Measurements from ENCODE around the gene ASB4.
"Not testable (repeated sequence)": the region's sequence is repeated elsewhere in the genome, so short reads cannot be mapped to it uniquely, and the experiment has no call there.

The ASB4 gene

DNA sequence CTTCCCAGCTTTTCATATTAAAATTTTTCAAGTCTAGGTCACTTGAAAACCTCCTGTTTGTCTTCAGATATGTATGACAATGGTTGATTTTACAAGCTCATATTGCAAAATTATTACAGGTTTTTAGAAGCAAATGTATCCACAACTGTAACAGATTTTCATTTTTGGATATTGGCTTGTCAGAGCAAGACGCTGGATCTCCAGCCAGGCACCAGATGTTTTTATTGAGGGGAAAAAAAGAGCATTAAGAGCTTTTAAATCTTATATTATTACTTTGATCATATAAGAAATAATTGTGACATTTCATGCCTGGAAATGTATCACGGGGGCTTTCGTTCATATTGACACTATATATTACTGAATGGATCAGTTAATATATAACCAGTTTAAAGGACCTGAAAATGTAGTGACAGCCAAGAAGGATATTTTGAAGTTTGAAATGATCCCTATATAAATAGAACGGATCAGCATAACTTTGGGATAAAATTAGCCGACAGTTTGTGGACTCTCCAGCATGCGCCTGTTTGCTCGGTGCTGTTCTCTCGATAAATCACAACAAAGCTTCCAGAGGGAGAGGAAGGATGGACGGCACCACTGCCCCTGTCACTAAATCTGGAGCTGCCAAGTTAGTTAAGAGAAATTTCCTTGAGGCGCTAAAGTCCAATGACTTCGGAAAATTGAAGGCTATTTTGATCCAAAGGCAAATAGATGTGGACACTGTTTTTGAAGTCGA, at the start of gene ASB4:
Gene ASB4, plus strand, starts transcription at position 553 of the 733 bp plus-strand sequence. Its CDS starts 29 bp downstream, at position 582.
- H3K9me3 Mint-ChIP-seq: no peaks in the 10 kb centered on the region
- H3K36me3 Mint-ChIP-seq (ENCODE audit: low read depth): no peaks in the 10 kb centered on the region
- H3K4me3 Mint-ChIP-seq: no peak within 1 kb of the TSS
- no peak within 1 kb of the TSS for H3K27ac Mint-ChIP-seq
- H3K4me1 Mint-ChIP-seq (ENCODE audit: low read depth): no peaks in the 10 kb centered on the region
- H3K27me3 Mint-ChIP-seq (ENCODE audit: low read depth): peaks cover 14% of the 10 kb centered on the region
- DNase-seq (ENCODE audit: low spot score): no peak

DNA sequence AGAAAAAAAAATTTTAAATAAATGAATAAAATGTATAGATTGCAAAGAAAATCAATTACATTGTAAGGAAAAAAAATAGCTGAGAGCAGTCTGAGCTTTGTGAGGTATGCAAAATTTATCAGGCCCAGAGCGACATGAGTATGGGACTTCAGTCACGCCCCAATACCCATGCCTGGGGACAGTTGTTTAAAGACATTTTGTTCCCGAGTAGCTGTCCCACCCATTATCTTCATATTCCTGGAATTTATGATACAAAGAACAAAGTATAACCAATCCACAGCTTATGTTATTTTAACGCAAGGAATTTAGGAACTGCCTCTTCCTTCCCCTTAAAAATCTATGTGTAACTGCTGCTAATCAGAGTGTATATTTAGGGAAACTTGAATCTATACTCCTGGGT, 49.3 kb upstream of the ASB4 start:
- no peak overlapping the region for H3K27ac Mint-ChIP-seq
- H3K9me3 Mint-ChIP-seq: no peaks in the 10 kb centered on the region
- H3K27me3 Mint-ChIP-seq (ENCODE audit: low read depth): peaks cover 12% of the 10 kb centered on the region
- no peak for DNase-seq (ENCODE audit: low spot score)
- peaks cover 12% of the 10 kb centered on the region for H3K4me1 Mint-ChIP-seq (ENCODE audit: low read depth)
- H3K36me3 Mint-ChIP-seq (ENCODE audit: low read depth): peaks cover 1% of the 10 kb centered on the region
- H3K4me3 Mint-ChIP-seq: no peak overlapping the region

DNA sequence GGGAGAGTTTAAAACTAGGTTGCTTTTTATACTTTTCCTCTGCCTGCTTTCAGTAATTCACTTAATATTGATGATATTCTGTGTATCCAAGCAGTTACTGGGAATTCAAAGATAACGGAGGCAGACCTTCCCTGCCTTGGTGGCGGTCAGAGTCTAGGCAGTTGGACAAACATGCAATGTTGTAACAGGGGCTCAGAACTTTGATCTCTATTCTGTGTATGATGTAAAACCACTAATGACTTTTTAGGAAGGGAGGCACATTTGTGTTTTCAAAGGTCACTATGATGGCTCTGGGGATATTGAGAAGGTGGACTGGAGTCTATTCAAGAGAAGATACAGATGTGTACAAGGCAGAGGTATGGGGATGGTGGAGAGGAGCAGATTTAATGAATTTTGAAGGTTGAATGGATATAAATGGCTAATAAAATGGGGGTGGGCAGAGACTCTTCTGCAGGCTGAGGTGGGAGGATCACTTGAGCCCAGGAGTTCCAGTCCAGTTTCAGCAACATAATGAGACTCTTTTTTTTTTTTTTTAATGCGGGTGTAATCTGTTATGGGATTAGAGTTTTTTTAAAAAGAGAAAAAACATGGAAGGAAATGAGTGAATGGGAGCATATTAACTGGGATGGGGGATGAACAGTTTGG, 45.2 kb upstream of the ASB4 start:
- Mint-ChIP-seq H3K4me1 (ENCODE audit: low read depth) (no peaks in the 10 kb centered on the region), H3K9me3 (no peaks in the 10 kb centered on the region), H3K27ac (no peak overlapping the region), H3K4me3 (no peak overlapping the region), H3K36me3 (ENCODE audit: low read depth) (no peaks in the 10 kb centered on the region), H3K27me3 (ENCODE audit: low read depth) (peaks cover 10% of the 10 kb centered on the region)
- DNase-seq (ENCODE audit: low spot score): no peak

DNA sequence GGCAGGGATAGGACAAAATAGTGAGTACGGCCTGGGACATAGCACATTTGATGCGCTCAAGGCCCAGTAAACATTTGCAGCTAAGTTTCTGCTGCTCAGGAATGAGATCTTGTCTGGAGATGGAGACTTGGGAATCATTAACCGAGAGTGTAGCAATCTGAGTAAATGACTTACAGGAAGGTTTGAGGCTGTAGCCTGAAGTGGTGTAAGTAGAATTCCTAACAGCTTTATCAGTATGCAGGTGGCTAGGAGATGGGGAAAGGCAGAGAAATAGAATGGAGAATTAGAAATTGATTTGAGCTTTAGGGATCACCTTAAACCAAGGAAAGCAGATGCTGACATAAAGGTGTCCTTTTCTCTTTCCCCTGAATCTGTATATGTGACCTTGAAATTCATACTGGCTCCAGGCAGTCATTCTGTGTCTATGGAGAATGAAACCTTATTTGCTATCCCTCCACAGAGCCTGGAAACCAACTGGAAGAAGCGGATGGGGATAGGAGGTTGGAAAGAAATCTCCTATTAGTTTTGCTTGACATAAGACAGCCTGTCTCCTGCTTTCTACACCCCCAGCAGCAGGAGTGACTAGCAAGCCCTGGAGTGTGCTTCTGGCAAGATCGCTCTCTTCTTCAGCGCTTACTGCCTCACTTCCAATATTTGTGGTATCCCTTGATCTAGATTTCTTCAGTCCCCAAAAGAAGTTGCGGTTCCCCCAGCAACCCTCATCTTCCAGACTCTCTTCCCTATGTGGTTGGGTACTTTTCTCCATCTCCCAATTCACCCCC, 44.5 kb upstream of the ASB4 start:
- no peak for DNase-seq (ENCODE audit: low spot score)
- H3K9me3 Mint-ChIP-seq: no peaks in the 10 kb centered on the region
- H3K4me3 Mint-ChIP-seq: no peak overlapping the region
- H3K27ac Mint-ChIP-seq: no peak overlapping the region
- H3K27me3 Mint-ChIP-seq (ENCODE audit: low read depth): peaks cover 10% of the 10 kb centered on the region
- no peaks in the 10 kb centered on the region for H3K4me1 Mint-ChIP-seq (ENCODE audit: low read depth)
- H3K36me3 Mint-ChIP-seq (ENCODE audit: low read depth): no peaks in the 10 kb centered on the region

DNA sequence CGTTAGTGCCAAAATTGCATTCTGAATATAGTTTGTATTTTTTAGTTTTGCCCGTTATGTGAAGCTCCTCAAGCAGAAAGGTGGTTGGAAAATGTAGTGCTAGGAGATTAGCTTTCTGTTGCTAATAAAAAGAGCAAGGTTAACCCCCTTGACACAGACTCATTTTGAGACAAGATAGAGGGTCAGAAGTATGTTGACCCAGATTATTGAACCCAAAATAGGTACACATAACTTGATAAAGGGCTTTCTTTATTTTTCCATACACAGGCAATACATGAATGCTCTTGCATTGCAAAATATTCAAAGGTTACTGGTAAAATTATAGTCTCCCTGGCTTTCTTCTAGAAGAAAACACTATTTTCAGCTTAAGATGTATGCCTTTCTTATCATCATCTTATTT, 40.9 kb upstream of the ASB4 start:
- Mint-ChIP-seq H3K4me1 (ENCODE audit: low read depth) (no peaks in the 10 kb centered on the region), H3K27me3 (ENCODE audit: low read depth) (peaks cover 7% of the 10 kb centered on the region), H3K9me3 (no peaks in the 10 kb centered on the region), H3K4me3 (no peak overlapping the region), H3K36me3 (ENCODE audit: low read depth) (no peaks in the 10 kb centered on the region), H3K27ac (no peak overlapping the region)
- DNase-seq (ENCODE audit: low spot score): no peak

- H3K27ac Mint-ChIP-seq: no peak overlapping the region
- no peaks in the 10 kb centered on the region for H3K4me1 Mint-ChIP-seq (ENCODE audit: low read depth)
- no peaks in the 10 kb centered on the region for H3K9me3 Mint-ChIP-seq
- peaks cover 4% of the 10 kb centered on the region for H3K27me3 Mint-ChIP-seq (ENCODE audit: low read depth)
- DNase-seq (ENCODE audit: low spot score): no peak
- no peak overlapping the region for H3K4me3 Mint-ChIP-seq
- H3K36me3 Mint-ChIP-seq (ENCODE audit: low read depth): no peaks in the 10 kb centered on the region
Observed at GRCh38 chr7:95446618-95447017, 39.1 kb upstream of the ASB4 start.

DNA sequence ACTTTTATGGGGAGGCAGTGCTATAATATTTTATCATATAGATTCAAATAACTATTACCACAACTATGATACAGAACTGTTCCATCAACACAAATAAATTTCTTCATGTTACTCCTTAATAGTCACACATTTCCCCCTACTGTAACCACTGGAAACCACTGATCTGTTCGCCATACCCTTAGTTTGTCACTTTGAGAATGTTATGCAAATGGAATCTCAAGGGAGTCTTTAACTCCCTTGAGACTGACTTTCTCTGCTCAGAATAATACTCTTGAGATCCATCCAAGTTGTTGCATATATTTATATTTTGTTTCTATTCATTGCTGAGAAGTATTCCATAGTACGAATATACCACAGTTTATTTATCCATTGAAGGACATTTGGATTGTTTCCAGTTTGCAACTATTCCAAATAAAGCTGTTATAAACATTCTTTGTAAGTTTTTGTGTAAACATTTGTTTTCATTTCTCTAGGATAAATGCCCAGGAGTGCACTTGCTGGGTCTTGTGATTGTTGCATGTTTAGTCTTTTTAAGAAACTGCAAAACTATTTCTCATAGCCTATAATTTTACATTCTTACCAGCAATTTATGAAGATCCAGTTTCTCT, 31.2 kb upstream of the ASB4 start:
- H3K27me3 Mint-ChIP-seq (ENCODE audit: low read depth): peaks cover 17% of the 10 kb centered on the region
- H3K4me1 Mint-ChIP-seq (ENCODE audit: low read depth): no peaks in the 10 kb centered on the region
- H3K27ac Mint-ChIP-seq: no peak overlapping the region
- peaks cover 7% of the 10 kb centered on the region for H3K9me3 Mint-ChIP-seq
- no peak overlapping the region for H3K4me3 Mint-ChIP-seq
- DNase-seq (ENCODE audit: low spot score): no peak
- no peaks in the 10 kb centered on the region for H3K36me3 Mint-ChIP-seq (ENCODE audit: low read depth)

- Mint-ChIP-seq H3K27me3 (ENCODE audit: low read depth) (peaks cover 15% of the 10 kb centered on the region), H3K4me3 (no peak overlapping the region), H3K9me3 (peaks cover 24% of the 10 kb centered on the region), H3K27ac (no peak overlapping the region), H3K4me1 (ENCODE audit: low read depth) (no peaks in the 10 kb centered on the region), H3K36me3 (ENCODE audit: low read depth) (no peaks in the 10 kb centered on the region)
- DNase-seq (ENCODE audit: low spot score): no peak
Observed at GRCh38 chr7:95457947-95458346, 27.8 kb upstream of the ASB4 start.

DNA sequence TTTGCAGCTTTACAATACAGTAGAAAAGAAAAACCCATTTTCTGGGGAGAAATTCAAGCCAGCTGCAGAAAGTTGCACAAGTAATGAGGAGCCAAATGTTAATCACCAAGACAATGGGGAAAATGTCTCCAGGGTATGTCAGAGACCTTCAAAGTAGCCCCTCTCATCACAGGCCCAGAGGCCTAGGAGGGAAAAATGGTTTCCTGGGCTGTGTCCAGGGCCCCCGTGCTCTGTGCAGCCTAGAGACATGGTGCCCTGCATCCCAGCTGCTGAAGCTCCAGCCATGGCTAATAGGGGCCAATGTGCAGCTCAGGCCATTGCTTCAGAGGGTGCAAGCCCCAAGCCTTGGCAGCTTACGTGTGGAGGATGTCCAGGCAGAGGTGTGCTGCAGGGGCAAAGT, 25.1 kb upstream of the ASB4 start:
- Mint-ChIP-seq H3K9me3 (peaks cover 24% of the 10 kb centered on the region), H3K27me3 (ENCODE audit: low read depth) (peaks cover 11% of the 10 kb centered on the region)
- not testable (repeated sequence) for DNase-seq (ENCODE audit: low spot score); H3K4me3 Mint-ChIP-seq; H3K27ac Mint-ChIP-seq; H3K4me1 Mint-ChIP-seq (ENCODE audit: low read depth); H3K36me3 Mint-ChIP-seq (ENCODE audit: low read depth)

DNA sequence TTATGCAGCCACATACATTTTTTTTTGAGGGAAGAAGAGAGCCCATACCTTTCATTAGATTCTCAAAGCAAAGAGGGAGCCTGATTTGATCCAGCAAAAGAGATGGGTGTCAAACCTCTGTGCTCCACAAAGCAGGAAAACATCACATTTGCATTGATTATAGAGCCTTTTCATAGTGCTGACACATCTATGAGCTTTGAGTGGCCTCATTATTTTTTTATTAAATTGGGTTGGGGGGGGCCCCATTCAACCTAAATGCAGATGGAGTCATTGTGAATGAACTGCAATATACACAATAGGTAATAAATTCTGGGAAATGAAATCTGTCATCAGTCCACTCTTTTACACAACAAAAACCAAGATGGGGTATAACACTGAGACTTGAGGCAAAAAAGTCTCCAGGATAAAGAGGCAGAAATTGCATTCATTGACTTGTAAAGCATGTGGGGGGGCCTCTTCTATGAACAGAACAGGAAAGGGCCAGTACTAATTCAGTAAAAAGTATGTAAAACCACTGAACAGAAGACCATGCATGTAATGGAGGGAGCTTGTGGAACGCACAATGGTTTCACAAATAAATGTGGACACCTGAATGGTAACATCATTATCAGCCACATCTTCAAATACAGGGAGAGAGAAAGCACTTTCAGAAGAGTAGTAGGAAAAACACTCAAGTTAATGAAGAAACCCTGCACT, 17.7 kb upstream of the ASB4 start:
- H3K4me1 Mint-ChIP-seq (ENCODE audit: low read depth): peaks cover 13% of the 10 kb centered on the region
- DNase-seq (ENCODE audit: low spot score): no peak
- no peak overlapping the region for H3K27ac Mint-ChIP-seq
- H3K27me3 Mint-ChIP-seq (ENCODE audit: low read depth): no peaks in the 10 kb centered on the region
- no peaks in the 10 kb centered on the region for H3K36me3 Mint-ChIP-seq (ENCODE audit: low read depth)
- no peak overlapping the region for H3K4me3 Mint-ChIP-seq
- H3K9me3 Mint-ChIP-seq: no peaks in the 10 kb centered on the region

- no peak overlapping the region for H3K27ac Mint-ChIP-seq
- H3K27me3 Mint-ChIP-seq (ENCODE audit: low read depth): peaks cover 2% of the 10 kb centered on the region
- no peak overlapping the region for H3K4me3 Mint-ChIP-seq
- no peaks in the 10 kb centered on the region for H3K36me3 Mint-ChIP-seq (ENCODE audit: low read depth)
- H3K4me1 Mint-ChIP-seq (ENCODE audit: low read depth): peaks cover 13% of the 10 kb centered on the region
- H3K9me3 Mint-ChIP-seq: no peaks in the 10 kb centered on the region
- no peak for DNase-seq (ENCODE audit: low spot score)
Observed at GRCh38 chr7:95469187-95469586, 16.6 kb upstream of the ASB4 start.

DNA sequence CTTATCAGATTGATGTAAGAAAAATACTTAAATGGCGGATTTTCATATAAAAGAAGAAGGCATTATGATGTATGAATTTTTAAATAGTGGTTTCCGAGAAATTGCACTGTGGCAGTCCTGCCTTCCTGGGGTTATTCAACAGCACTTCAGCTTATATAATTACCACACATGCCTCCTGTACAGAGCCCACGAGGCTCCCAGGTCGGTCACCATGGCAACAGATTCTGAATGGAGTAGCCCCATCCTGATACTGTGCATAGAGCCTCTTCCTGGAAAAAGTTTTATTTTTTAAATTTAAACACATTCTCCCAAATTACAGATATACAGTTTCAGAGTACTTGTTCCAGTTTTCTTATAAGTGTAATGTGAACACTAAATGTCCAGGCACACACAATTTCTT, 15.9 kb upstream of the ASB4 start:
- Mint-ChIP-seq H3K9me3 (no peaks in the 10 kb centered on the region), H3K4me3 (no peak overlapping the region), H3K36me3 (ENCODE audit: low read depth) (no peaks in the 10 kb centered on the region), H3K27ac (no peak overlapping the region), H3K4me1 (ENCODE audit: low read depth) (peaks cover 13% of the 10 kb centered on the region), H3K27me3 (ENCODE audit: low read depth) (peaks cover 2% of the 10 kb centered on the region)
- no peak for DNase-seq (ENCODE audit: low spot score)

- peak; percentile 11 for DNase-seq (ENCODE audit: low spot score)
- no peak overlapping the region for H3K4me3 Mint-ChIP-seq
- no peaks in the 10 kb centered on the region for H3K36me3 Mint-ChIP-seq (ENCODE audit: low read depth)
- peaks cover 2% of the 10 kb centered on the region for H3K27me3 Mint-ChIP-seq (ENCODE audit: low read depth)
- peaks cover 13% of the 10 kb centered on the region for H3K4me1 Mint-ChIP-seq (ENCODE audit: low read depth)
- H3K27ac Mint-ChIP-seq: no peak overlapping the region
- no peaks in the 10 kb centered on the region for H3K9me3 Mint-ChIP-seq
Observed at GRCh38 chr7:95470452-95470851, 15.3 kb upstream of the ASB4 start.
